Stimulated activated memory B cell treated with anti-CD40 and anti-IgM and Interleukin-4, amounts not matched to agents 10 μg/mL and 1 μg/mL and 100 μg/mL, for 72 hours (primary cell): ENCODE results near the gene FAR2.
A peak's percentile ranks its signal among the peaks of the same experiment; 100 is the strongest.

Experiments
- ATAC-seq: fragments of 150-1000 bp; cut with Tn5 transposase; 2 replicates; pipeline ENCODE4 v1.10.0; 2021
- H3K27ac Mint-ChIP-seq: one replicate; pipeline ENCODE4 v1.8.0; 2022; ENCODE audit warnings: mild to moderate bottlenecking, mixed read lengths
- H3K27me3 Mint-ChIP-seq: one replicate; pipeline ENCODE4 v1.8.0; 2022; ENCODE audit warnings: mixed read lengths
- H3K36me3 Mint-ChIP-seq: one replicate; pipeline ENCODE4 v1.8.0; 2022; ENCODE audit warnings: mixed read lengths
- H3K4me1 Mint-ChIP-seq: one replicate; pipeline ENCODE4 v1.8.0; 2022; ENCODE audit warnings: mixed read lengths
- H3K4me3 Mint-ChIP-seq: one replicate; pipeline ENCODE4 v1.8.0; 2022; ENCODE audit warnings: mild to moderate bottlenecking, moderate library complexity, mixed read lengths
- H3K9me3 Mint-ChIP-seq: one replicate; pipeline ENCODE4 v1.8.0; 2022; ENCODE audit warnings: mixed read lengths

The FAR2 gene

DNA sequence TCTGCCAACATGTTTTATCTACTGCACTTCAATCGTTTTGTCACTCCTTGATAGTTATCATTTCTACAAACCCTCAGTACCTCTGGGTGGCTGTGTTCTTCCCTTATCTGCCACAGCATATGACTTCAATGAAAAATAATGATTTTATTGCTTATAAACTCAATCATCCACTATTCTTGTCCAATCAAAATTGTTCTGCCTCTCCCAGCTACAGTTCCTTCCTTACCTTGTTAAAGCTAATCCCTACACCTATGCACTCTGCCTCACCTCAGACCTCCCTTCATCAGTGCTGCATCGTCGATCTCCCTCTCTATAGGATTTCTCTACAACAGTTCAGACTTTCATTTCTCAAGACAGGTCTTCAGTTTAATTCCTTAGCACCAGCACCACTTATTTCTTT lies 173.1 kb downstream of the FAR2 start:
- peaks cover 11% of the 10 kb centered on the region for H3K4me1 Mint-ChIP-seq
- no peak overlapping the region for H3K4me3 Mint-ChIP-seq
- peaks cover 42% of the 10 kb centered on the region for H3K36me3 Mint-ChIP-seq
- ATAC-seq = no peak
- no peaks in the 10 kb centered on the region for H3K27me3 Mint-ChIP-seq
- no peak overlapping the region for H3K27ac Mint-ChIP-seq
- H3K9me3 Mint-ChIP-seq = peaks cover 2% of the 10 kb centered on the region

DNA sequence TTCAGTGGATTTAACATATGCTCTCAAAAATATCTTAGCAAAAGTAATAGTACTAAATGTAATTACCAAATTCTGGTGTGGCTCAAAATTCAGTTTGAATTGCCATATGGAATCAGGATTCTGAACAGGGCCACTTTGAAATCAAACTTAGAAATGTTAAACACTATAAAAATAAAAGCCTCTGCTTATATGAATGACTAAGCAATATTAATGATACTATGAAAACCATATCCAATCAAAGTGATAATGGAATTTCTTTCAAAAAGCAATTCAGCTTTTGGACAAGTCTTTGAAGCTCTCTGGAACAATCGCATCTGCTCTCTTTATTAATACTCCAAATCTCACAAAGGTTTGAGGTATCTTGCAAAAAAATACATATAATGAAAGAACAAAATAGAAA lies 180.3 kb downstream of the FAR2 start:
- no peak overlapping the region for H3K4me3 Mint-ChIP-seq
- no peaks in the 10 kb centered on the region for H3K4me1 Mint-ChIP-seq
- peaks cover 35% of the 10 kb centered on the region for H3K36me3 Mint-ChIP-seq
- H3K27me3 Mint-ChIP-seq = no peaks in the 10 kb centered on the region
- H3K27ac Mint-ChIP-seq = no peak overlapping the region
- no peaks in the 10 kb centered on the region for H3K9me3 Mint-ChIP-seq
- no peak for ATAC-seq

DNA sequence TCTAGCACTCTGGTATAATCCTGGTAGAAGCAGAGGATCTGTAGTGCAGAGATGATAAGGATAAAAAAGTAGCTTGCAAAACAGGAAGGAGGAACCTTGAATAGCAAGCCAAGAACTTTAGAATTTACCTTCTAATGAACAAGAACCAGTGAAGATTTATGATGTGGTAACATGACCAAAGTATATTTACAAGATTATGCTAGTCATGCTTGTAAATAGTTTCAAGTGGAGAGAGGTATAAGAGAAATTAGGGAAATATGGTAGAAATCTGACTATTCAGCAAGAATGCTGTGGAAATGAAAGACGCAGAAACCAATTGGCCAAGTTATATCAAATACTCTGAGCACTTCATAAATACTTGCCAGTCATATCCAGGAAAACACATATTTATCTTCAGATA lies 184.1 kb downstream of the FAR2 start:
- Mint-ChIP-seq H3K4me3 (no peak overlapping the region), H3K4me1 (no peaks in the 10 kb centered on the region), H3K36me3 (peaks cover 18% of the 10 kb centered on the region), H3K27ac (no peak overlapping the region), H3K9me3 (no peaks in the 10 kb centered on the region), H3K27me3 (no peaks in the 10 kb centered on the region)
- no peak for ATAC-seq

DNA sequence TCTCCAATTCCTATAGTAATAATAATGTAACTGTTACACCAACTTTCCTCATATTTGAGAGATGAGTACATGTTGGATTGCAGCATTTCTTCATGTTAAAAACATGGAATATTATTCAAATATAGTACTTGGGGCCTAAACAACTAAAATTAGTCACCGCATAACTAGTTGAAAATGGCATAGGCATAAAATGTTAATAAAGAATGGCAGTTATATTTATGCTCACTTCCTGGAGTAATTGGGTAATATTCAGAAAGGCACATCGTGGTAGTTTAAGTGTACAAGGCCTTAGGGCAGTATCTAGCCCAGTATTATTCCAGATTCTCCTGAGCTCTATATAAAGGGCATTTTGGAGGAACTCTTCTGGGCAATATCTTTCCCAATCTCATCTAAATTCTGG lies 185.9 kb downstream of the FAR2 start:
- Mint-ChIP-seq H3K36me3 (peaks cover 18% of the 10 kb centered on the region), H3K4me3 (no peak overlapping the region), H3K27ac (no peak overlapping the region), H3K9me3 (no peaks in the 10 kb centered on the region), H3K4me1 (no peaks in the 10 kb centered on the region), H3K27me3 (no peaks in the 10 kb centered on the region)
- ATAC-seq = no peak

DNA sequence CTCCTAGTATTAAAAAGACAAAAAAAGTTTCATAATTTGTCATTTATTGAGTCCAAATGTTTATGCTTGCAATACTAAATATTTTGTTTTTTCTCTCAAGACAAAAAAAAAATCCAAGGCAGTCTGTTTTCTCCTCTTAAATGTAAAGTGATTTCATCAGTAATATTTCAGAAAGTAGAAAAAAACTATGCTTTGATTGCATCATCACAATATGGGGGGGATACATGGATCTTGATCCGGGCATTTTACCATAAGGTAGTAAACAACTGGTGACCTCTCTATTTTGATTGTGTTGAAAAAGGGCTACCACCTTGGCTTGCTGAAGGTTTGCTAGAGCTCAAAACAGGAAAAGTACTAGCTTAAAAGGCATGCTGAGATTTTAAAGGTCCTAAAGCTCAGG lies 188.2 kb downstream of the FAR2 start:
- H3K9me3 Mint-ChIP-seq = no peaks in the 10 kb centered on the region
- no peak overlapping the region for H3K4me3 Mint-ChIP-seq
- peaks cover 28% of the 10 kb centered on the region for H3K36me3 Mint-ChIP-seq
- ATAC-seq = no peak
- H3K27ac Mint-ChIP-seq = no peak overlapping the region
- H3K4me1 Mint-ChIP-seq = no peaks in the 10 kb centered on the region
- no peaks in the 10 kb centered on the region for H3K27me3 Mint-ChIP-seq

DNA sequence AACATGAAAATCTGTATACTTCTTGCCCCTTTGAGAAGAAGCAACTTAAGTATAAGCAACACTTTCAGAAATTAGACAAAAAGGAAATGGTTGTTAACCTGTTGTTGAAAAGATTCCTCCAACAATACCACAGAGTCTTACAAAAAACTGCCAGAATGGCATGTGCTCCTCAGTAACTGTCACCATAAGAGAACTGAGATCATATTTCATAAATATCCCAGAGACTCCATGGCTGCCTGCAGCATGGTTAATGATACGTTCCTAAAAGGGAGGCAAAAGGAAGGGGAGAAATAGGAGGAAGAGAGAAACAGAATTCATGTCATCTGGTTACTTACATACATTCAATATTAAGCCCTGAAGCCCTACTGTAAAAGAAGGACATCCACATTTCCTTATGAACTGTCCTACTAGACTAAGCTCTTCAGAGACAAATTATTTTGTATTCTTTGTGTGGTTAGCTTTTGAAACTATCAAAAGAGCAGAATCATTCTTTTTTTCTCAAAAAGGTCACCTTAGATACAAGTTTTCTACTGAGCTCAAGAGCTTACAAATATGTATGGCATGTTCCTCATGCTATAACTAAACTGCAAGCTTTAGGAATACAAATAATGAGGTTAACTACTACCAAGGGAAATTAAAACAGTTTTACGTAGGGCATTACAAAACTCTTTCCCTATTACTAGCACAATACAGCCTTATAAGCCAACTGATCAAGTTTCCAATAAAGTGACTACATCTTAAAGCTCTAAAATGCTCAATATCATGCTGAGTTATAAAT lies 194.1 kb downstream of the FAR2 start:
- no peaks in the 10 kb centered on the region for H3K9me3 Mint-ChIP-seq
- H3K27me3 Mint-ChIP-seq = no peaks in the 10 kb centered on the region
- H3K4me1 Mint-ChIP-seq = no peaks in the 10 kb centered on the region
- no peak overlapping the region for H3K27ac Mint-ChIP-seq
- H3K4me3 Mint-ChIP-seq = no peak overlapping the region
- H3K36me3 Mint-ChIP-seq = peaks cover 38% of the 10 kb centered on the region
- ATAC-seq = no peak

DNA sequence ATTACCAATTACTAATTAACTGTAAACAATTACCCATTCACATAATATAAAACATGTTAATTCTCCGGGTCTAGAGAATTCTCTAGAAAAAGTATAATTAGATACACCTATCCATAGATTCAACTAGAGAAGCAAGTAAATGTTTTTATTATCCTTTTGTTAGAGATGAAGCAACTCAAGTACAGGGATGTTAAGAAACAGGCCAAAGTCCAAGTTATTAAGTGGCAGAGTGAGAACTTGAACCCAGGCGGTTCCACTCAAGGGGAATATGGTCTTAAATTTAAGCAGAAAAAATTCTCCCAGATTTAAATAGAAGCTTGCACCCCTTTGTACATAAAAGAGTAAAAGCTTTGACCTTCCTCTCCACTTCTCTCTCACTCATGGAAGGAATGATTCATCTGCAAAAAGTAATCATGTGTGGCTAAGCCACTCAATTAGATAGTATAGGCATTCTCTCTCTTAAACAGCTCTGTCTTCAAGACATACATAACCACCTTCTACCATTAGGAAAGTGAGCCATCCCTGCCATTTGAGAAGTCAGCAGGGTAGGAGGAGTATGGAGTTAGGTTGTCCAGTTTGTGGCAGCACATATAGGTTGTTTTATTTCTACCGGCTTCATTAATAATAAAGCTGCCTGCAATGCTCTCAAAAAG lies 197.8 kb downstream of the FAR2 start:
- H3K9me3 Mint-ChIP-seq = no peaks in the 10 kb centered on the region
- H3K4me3 Mint-ChIP-seq = no peak overlapping the region
- peaks cover 35% of the 10 kb centered on the region for H3K36me3 Mint-ChIP-seq
- H3K4me1 Mint-ChIP-seq = no peaks in the 10 kb centered on the region
- H3K27ac Mint-ChIP-seq = no peak overlapping the region
- ATAC-seq = no peak
- H3K27me3 Mint-ChIP-seq = no peaks in the 10 kb centered on the region

DNA sequence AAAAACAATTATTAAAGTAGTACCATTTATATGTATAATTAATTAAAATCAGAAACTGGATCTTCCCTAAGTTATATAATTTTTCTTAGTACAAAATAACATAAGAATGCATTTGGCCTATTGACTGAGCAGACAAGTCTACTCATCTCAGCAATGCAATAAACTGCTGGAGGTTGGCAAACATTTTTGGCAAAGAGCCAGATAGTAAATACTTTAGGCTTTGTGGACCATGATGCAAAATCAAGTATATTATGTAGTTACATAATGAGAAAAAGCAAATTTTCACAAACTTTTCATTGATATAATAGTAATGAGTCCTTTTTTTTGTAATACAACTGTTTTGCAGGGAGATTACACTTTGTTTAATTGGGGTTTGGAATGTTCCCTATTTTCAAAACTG lies 201.0 kb downstream of the FAR2 start:
- no peaks in the 10 kb centered on the region for H3K27me3 Mint-ChIP-seq
- no peak overlapping the region for H3K27ac Mint-ChIP-seq
- H3K4me3 Mint-ChIP-seq = no peak overlapping the region
- H3K36me3 Mint-ChIP-seq = peaks cover 42% of the 10 kb centered on the region
- H3K9me3 Mint-ChIP-seq = no peaks in the 10 kb centered on the region
- no peak for ATAC-seq
- no peaks in the 10 kb centered on the region for H3K4me1 Mint-ChIP-seq

DNA sequence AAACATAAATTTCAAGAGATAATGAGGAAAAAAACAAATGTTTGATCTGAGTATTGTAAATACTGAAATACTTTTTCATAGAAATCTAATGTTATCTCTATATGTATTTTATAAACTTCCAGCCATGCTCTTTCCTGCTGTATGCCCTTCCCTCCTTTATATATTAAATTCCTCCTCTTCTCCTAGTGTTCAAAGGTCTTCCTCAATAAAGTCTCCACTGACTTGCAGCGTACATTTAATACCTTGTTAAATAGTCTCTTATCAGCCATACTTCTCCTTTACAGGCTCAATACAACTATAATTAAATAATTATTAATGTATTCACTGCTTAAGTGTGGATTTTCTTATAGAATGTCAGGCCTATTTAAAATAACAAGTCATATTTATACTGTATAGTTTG lies 205.9 kb downstream of the FAR2 start:
- H3K9me3 Mint-ChIP-seq = no peaks in the 10 kb centered on the region
- no peak overlapping the region for H3K27ac Mint-ChIP-seq
- H3K27me3 Mint-ChIP-seq = no peaks in the 10 kb centered on the region
- H3K36me3 Mint-ChIP-seq = peaks cover 41% of the 10 kb centered on the region
- no peak overlapping the region for H3K4me3 Mint-ChIP-seq
- no peak for ATAC-seq
- no peaks in the 10 kb centered on the region for H3K4me1 Mint-ChIP-seq

DNA sequence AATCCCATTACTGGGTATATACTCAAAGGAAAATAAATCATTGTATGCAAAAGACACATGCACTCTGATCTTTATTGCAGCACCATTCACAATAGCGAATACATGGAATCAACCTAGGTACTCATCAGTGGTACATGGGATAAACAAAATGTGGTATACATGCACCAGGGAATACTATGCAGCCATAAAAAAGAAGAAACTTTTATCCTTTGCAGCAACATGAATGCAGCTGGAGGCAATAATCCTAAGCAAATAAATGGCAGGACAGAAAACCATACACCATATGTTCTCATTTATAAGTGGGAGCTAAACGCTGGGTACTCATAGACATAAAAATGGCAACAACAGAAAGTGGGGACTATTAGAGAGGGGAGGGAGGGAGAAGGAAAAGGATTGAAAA lies 216.0 kb downstream of the FAR2 start:
- no peak overlapping the region for H3K27ac Mint-ChIP-seq
- no peak overlapping the region for H3K4me3 Mint-ChIP-seq
- H3K9me3 Mint-ChIP-seq = peaks cover 3% of the 10 kb centered on the region
- peaks cover 49% of the 10 kb centered on the region for H3K36me3 Mint-ChIP-seq
- ATAC-seq = no peak
- H3K4me1 Mint-ChIP-seq = no peaks in the 10 kb centered on the region
- H3K27me3 Mint-ChIP-seq = no peaks in the 10 kb centered on the region

DNA sequence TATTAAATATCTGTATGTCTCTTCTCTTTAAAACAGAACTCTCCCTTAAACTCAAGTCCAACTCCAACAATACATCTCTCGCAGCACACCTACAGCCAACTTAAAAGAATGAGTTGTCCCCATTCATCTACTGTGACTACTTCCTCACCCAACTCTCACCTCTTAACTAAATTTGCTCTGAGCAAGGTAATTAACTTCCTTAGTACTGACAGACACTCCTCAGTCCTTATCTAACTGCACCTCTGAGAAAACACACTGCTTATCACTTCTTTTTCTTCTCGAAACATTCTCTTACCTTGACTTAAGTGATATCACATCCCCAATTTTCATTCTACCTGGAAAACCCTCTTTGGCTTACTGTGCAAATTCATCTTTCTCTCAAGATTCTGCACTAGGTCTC lies 224.9 kb downstream of the FAR2 start:
- ATAC-seq = no peak
- H3K9me3 Mint-ChIP-seq = no peaks in the 10 kb centered on the region
- H3K36me3 Mint-ChIP-seq = peaks cover 13% of the 10 kb centered on the region
- no peaks in the 10 kb centered on the region for H3K27me3 Mint-ChIP-seq
- H3K4me3 Mint-ChIP-seq = no peak overlapping the region
- H3K4me1 Mint-ChIP-seq = peaks cover 5% of the 10 kb centered on the region
- H3K27ac Mint-ChIP-seq = no peak overlapping the region

DNA sequence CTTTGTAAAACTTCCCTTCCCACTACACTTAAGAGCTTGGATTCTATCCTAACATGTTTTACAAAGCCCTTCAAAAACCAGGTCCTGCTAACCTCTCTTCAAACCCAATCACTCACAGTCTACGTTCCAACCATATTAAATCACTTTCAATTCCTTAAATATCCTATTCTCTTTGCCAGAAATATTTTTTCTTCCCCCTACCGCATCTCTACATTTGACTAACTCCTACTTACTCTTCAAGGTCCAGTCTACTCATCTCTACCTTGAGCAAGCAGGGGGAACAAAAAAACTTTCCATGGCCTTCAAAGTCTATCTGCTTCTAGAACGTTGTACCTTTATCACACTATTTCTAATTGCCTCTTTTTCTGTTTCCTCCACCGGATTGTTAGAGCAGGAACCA lies 225.8 kb downstream of the FAR2 start:
- no peaks in the 10 kb centered on the region for H3K9me3 Mint-ChIP-seq
- peak; percentile 47 for ATAC-seq
- no peak overlapping the region for H3K27ac Mint-ChIP-seq
- H3K36me3 Mint-ChIP-seq = peaks cover 11% of the 10 kb centered on the region
- H3K27me3 Mint-ChIP-seq = no peaks in the 10 kb centered on the region
- H3K4me3 Mint-ChIP-seq = no peak overlapping the region
- H3K4me1 Mint-ChIP-seq = peaks cover 14% of the 10 kb centered on the region

DNA sequence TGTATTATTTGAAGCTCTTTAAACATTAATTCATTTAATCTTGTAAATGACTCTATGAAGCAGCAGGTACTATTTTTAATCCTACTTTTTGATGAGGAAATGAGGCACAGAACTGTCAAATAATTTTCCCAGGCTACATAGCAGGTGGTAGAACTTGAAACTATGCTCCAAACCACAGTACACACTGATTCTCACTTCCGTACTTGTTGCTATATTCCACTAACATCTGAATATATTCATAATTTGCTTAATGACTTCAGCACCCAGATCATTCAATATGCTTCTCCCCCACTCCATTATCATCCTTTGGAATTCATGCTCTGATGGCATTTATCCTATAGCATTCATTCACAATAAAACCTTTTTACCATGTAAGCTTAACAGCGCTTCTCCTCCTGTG lies 227.0 kb downstream of the FAR2 start:
- peak overlapping the region; percentile 12 for H3K27ac Mint-ChIP-seq
- H3K4me1 Mint-ChIP-seq = peaks cover 21% of the 10 kb centered on the region
- no peak for ATAC-seq
- peaks cover 7% of the 10 kb centered on the region for H3K36me3 Mint-ChIP-seq
- no peaks in the 10 kb centered on the region for H3K27me3 Mint-ChIP-seq
- H3K9me3 Mint-ChIP-seq = no peaks in the 10 kb centered on the region
- no peak overlapping the region for H3K4me3 Mint-ChIP-seq

DNA sequence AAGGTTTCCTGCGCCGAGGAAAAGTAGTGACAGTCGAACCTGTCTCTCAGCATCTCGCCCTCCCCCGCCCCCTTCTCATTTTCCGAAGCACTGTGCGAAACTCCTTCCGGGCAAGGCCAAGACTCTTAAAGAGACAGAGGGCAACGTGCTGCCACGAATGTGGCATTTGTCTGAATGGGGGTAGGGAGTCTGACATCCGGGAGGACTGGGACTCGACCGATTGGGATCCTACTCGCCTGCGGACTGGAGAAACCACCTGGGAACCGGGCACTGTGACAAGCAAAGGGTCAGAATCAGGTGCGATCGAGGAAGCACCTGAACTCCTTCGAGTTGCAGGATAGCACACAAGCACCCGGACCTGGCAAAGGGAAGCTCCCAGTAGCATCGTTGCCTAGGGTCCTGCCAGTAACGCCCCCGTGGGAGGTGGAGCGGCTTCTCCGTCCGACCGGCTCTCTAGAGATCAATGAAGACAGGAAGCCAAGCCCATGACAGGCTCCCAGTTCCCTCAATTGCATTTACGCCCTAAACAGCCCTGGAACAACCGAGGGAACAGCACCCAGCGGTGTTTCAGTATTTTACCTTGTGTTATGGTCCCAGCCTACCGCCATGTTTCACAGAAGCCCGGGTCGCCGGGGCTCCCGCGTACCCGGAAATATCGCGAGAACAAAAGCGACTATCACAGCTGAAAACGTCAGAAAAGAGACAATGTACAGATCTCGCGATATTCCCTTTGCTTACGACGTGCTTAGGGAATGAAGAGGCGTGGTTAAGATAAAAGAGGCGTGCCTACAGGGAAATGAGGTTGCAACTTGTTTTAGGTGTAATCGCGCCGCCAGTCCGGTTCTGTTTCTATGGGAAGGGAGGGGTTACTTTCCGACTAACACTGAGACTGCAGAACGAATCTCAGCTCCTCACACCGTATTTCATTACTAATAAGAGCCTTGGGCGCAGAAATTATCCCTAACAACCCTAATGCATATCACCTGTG lies 231.8 kb downstream of the FAR2 start, which contains the start of gene ERGIC2:
TSS of gene ERGIC2 (minus strand) at position 637 of the 988 bp plus-strand sequence. CDS start 9,539 bp downstream, outside the sequence.
- Mint-ChIP-seq H3K4me1 (peaks cover 21% of the 10 kb centered on the region), H3K9me3 (no peaks in the 10 kb centered on the region)

DNA sequence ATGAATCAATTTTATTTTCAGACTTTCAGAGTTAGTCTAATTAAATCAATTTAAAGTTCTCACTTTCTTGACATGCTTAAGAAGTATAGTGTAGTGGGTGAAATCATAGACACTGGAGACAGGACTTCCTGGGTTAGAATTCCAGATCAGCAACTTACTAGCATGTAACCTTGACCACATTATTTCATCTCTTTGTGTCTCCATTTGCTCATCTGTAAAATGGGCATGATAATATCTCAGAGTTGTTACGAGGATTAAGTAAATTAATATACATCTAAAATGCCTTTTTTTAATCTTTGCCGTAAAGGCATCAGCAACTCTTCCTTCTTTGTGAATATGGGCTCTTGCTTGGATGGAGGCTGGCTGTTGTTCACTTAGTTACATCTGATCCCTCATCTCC lies 233.2 kb downstream of the FAR2 start:
- no peak for ATAC-seq
- H3K9me3 Mint-ChIP-seq = no peaks in the 10 kb centered on the region
- H3K27ac Mint-ChIP-seq = peak overlapping the region; percentile 84
- H3K4me1 Mint-ChIP-seq = peaks cover 21% of the 10 kb centered on the region
- no peak overlapping the region for H3K4me3 Mint-ChIP-seq
- no peaks in the 10 kb centered on the region for H3K36me3 Mint-ChIP-seq
- no peaks in the 10 kb centered on the region for H3K27me3 Mint-ChIP-seq

More for the DNA sequence above, 231.8 kb downstream of the FAR2 start, which contains the start of gene ERGIC2:
- Mint-ChIP-seq H3K27me3 (no peaks in the 10 kb centered on the region), H3K36me3 (peaks cover 7% of the 10 kb centered on the region), H3K4me3 (peak within 1 kb of the TSS; percentile 84), H3K27ac (peak within 1 kb of the TSS; percentile 84)
- peak; percentile 98 for ATAC-seq
